Measurements from ENCODE around the gene MRPS6.

- no peak for TF ChIP-seq CTCF (IDR thresholded peaks at IDR 0.05; ENCODE audit: borderline replicate concordance, extremely low read depth, low read length, poor library complexity, severe bottlenecking)
- no peak for TF ChIP-seq EZH2 (IDR thresholded peaks at IDR 0.05; ENCODE audit: borderline replicate concordance, low read depth, low read length, severe bottlenecking)
Measured at GRCh38 chr21:34143685-34144182, 70.4 kb downstream of the MRPS6 start.
